Measurements from ENCODE around the gene ECHDC3. TPM values are rescaled to one million over a fixed set of nuclear protein-coding genes. Genes with fewer than 3 reads are reported as not detected.

ECHDC3 gene
- polyA plus RNA-seq, 1 of the 3 experiments (the other 2 are of a cell fraction): 13.5 TPM

DNA sequence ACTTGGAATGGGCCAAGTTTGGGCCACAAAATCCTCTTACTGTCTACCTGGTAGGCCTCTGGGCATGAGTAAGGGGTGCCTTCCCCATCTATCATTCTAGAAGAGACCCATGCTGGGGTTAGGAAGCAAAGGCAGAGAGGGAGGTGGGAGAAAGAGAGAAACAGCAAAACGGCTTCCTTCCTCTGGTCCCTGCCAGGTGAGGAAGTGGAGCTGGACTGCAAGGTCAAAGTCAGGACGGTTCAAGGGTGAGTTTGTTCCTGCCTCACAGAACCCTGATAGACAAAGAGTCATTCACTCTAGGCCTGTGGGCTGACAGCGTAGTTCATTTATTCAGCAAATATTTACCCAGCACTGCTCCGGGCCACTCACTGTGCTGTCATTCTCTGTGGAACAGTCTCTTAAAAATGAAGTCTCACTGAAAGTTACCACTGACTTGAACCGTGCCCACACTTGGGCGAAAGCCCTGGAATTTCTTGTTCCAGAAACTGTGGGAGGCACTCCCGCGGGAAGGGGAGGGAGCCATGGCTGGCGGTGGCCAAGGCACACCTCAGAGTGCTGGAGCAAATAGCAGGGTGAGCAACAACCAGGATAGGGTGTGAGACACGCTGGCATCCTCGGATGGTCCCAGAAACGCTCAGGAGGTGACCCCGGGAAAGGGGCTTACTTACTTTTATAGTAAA, 26.2 kb upstream of the ECHDC3 start:
- H3K27me3 ChIP-seq (ENCODE audit: insufficient read depth): no peaks in the 10 kb centered on the region
- no peak for TF ChIP-seq EZH2phosphoT487 (IDR thresholded peaks at IDR 0.05; ENCODE audit: borderline replicate concordance, low read depth)
- TF ChIP-seq, protein P1, sequence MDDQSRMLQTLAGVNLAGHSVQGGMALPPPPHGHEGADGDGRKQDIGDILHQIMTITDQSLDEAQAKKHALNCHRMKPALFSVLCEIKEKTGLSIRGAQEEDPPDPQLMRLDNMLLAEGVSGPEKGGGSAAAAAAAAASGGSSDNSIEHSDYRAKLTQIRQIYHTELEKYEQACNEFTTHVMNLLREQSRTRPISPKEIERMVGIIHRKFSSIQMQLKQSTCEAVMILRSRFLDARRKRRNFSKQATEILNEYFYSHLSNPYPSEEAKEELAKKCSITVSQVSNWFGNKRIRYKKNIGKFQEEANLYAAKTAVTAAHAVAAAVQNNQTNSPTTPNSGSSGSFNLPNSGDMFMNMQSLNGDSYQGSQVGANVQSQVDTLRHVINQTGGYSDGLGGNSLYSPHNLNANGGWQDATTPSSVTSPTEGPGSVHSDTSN (IDR thresholded peaks at IDR 0.05): no peak
- TF ChIP-seq, protein P2, sequence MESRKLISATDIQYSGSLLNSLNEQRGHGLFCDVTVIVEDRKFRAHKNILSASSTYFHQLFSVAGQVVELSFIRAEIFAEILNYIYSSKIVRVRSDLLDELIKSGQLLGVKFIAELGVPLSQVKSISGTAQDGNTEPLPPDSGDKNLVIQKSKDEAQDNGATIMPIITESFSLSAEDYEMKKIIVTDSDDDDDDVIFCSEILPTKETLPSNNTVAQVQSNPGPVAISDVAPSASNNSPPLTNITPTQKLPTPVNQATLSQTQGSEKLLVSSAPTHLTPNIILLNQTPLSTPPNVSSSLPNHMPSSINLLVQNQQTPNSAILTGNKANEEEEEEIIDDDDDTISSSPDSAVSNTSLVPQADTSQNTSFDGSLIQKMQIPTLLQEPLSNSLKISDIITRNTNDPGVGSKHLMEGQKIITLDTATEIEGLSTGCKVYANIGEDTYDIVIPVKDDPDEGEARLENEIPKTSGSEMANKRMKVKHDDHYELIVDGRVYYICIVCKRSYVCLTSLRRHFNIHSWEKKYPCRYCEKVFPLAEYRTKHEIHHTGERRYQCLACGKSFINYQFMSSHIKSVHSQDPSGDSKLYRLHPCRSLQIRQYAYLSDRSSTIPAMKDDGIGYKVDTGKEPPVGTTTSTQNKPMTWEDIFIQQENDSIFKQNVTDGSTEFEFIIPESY (IDR thresholded peaks at IDR 0.05; ENCODE audit: borderline replicate concordance, low read depth): no peak
- TF ChIP-seq RAD21 (IDR thresholded peaks at IDR 0.05; ENCODE audit: low read length): no peak
- no peak for TF ChIP-seq TCF12 (IDR thresholded peaks at IDR 0.05)
- TF ChIP-seq POLR2AphosphoS5 (IDR thresholded peaks at IDR 0.05; ENCODE audit: low read depth, low read length): no peak
- TF ChIP-seq, protein P3, sequence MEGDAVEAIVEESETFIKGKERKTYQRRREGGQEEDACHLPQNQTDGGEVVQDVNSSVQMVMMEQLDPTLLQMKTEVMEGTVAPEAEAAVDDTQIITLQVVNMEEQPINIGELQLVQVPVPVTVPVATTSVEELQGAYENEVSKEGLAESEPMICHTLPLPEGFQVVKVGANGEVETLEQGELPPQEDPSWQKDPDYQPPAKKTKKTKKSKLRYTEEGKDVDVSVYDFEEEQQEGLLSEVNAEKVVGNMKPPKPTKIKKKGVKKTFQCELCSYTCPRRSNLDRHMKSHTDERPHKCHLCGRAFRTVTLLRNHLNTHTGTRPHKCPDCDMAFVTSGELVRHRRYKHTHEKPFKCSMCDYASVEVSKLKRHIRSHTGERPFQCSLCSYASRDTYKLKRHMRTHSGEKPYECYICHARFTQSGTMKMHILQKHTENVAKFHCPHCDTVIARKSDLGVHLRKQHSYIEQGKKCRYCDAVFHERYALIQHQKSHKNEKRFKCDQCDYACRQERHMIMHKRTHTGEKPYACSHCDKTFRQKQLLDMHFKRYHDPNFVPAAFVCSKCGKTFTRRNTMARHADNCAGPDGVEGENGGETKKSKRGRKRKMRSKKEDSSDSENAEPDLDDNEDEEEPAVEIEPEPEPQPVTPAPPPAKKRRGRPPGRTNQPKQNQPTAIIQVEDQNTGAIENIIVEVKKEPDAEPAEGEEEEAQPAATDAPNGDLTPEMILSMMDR (IDR thresholded peaks at IDR 0.05): no peak
- no peak for TF ChIP-seq CHD2 (IDR thresholded peaks at IDR 0.05; ENCODE audit: low read length, partially characterized antibody)
- TF ChIP-seq JUND (IDR thresholded peaks at IDR 0.05): no peak
- no peak for TF ChIP-seq YY1 (IDR thresholded peaks at IDR 0.05; ENCODE audit: low read depth)
- no peak for TF ChIP-seq NFIC (IDR thresholded peaks at IDR 0.05; ENCODE audit: borderline replicate concordance)
- TF ChIP-seq GATA2 (CRISPR knock-in tag; IDR thresholded peaks at IDR 0.05): no peak
- no peak for TF ChIP-seq RXRA (IDR thresholded peaks at IDR 0.05; ENCODE audit: borderline replicate concordance, low read depth)
- no peaks in the 10 kb centered on the region for H3K9me3 ChIP-seq
- POLR2A ChIA-PET: no interaction called here
- H3K79me2 ChIP-seq (ENCODE audit: insufficient read depth): no peaks in the 10 kb centered on the region
- H2AFZ ChIP-seq (ENCODE audit: low read depth): no peak overlapping the region
- no peak overlapping the region for H3K27ac ChIP-seq (ENCODE audit: low read depth in 2 of 2, low read length in 1 of 2)
- no peaks in the 10 kb centered on the region for H3K9me2 ChIP-seq
- DNase-seq: no peak
- H3F3A ChIP-seq (replicated peaks; ENCODE audit: insufficient read depth): no peaks in the 10 kb centered on the region
- H4K20me1 ChIP-seq (ENCODE audit: insufficient read depth): no peaks in the 10 kb centered on the region
- no peak overlapping the region for H3K4me3 ChIP-seq (ENCODE audit: low read depth in 2 of 2, low read length in 1 of 2)
- no peaks in the 10 kb centered on the region for H3K36me3 ChIP-seq (replicated peaks in 1 of 2; ENCODE audit: control insufficient read depth in 1 of 2, insufficient read depth in 2 of 2, low read length in 1 of 2)
- H3K9ac ChIP-seq: no peak overlapping the region
- H3K4me2 ChIP-seq: no peak overlapping the region
- H3K4me1 ChIP-seq (ENCODE audit: control insufficient read depth in 1 of 2, insufficient read depth in 2 of 2, low read depth in 1 of 2, low read length in 1 of 2): no peaks in the 10 kb centered on the region
- CTCF ChIA-PET: interaction anchor here (0.9 to 2.3 kb wide), 3 partner anchors 9 to 41 kb away, joined by 4 to 8 read pairs (median 4); no protein-coding TSS in a partner anchor
- WGBS (ENCODE audit: low lambda C conversion rate): 63% methylated on average over 12 of the region's 13 CpGs

Data from SK-N-SH (cell line).